ENCODE data around the gene TMEM132E. TPM values are rescaled to one million over a fixed set of nuclear protein-coding genes. Genes with fewer than 3 reads are reported as not detected.

Gene TMEM132E
- total and polyA plus RNA-seq, 10 of the 15 experiments (the other 5 are each of a cell fraction or from before 2014, with no cell fraction given), result not detected

DNA sequence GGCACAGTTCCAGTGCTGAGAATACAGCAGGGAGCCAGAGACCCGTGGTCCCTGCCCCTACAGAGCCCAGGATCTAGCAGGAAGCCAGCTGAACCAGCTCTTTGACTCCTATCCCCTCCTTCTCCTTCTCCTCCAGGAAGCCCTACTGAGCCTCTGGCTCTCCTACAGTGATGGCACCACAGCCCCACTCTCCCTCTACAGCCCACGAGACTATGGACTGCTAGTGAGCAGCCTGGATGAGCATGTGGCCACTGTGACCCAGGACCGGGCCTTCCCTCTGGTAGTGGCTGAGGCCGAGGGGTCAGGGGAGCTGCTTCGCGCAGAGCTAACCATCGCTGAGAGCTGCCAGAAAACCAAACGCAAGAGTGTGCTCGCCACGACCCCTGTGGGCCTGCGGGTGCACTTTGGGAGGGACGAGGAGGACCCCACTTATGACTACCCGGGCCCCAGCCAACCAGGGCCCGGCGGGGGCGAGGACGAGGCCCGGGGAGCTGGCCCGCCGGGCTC lies 57.7 kb downstream of the TMEM132E start:
- Histone ChIP-seq H2AFZ (ENCODE audit: control insufficient read depth, low read depth, low read length) (no peak overlapping the region), H3K4me2 (ENCODE audit: control insufficient read depth, insufficient read depth) (no peak overlapping the region), H3K27me3 (replicated peaks in 1 of 2; ENCODE audit: control insufficient read depth in 2 of 2, insufficient read depth in 2 of 2, low read length in 1 of 2) (peaks cover 3 to 10% of the 10 kb centered on the region in 2 experiments; a peak in 3 of 4 replicates), H3K9ac (ENCODE audit: control insufficient read depth, insufficient read depth, low read length) (no peak overlapping the region), H3K27ac (ENCODE audit: control insufficient read depth, insufficient read depth) (no peak overlapping the region), H4K20me1 (ENCODE audit: control insufficient read depth, insufficient read depth) (no peaks in the 10 kb centered on the region), H3K36me3 (ENCODE audit: control insufficient read depth in 2 of 2, insufficient read depth in 2 of 2, low read length in 1 of 2) (no peaks in the 10 kb centered on the region), H3K4me3 (no peak overlapping the region), H3K79me2 (ENCODE audit: control insufficient read depth, insufficient read depth, low read length) (no peaks in the 10 kb centered on the region), H3K9me3 (replicated peaks; ENCODE audit: control insufficient read depth, insufficient read depth, low read length) (no peaks in the 10 kb centered on the region), H3K4me1 (ENCODE audit: control insufficient read depth, insufficient read depth, low read length) (no peaks in the 10 kb centered on the region)
- TF ChIP-seq, protein P1, sequence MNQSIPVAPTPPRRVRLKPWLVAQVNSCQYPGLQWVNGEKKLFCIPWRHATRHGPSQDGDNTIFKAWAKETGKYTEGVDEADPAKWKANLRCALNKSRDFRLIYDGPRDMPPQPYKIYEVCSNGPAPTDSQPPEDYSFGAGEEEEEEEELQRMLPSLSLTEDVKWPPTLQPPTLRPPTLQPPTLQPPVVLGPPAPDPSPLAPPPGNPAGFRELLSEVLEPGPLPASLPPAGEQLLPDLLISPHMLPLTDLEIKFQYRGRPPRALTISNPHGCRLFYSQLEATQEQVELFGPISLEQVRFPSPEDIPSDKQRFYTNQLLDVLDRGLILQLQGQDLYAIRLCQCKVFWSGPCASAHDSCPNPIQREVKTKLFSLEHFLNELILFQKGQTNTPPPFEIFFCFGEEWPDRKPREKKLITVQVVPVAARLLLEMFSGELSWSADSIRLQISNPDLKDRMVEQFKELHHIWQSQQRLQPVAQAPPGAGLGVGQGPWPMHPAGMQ (IDR thresholded peaks at IDR 0.05; ENCODE audit: borderline replicate concordance), result no peak
- TF ChIP-seq, protein P2, sequence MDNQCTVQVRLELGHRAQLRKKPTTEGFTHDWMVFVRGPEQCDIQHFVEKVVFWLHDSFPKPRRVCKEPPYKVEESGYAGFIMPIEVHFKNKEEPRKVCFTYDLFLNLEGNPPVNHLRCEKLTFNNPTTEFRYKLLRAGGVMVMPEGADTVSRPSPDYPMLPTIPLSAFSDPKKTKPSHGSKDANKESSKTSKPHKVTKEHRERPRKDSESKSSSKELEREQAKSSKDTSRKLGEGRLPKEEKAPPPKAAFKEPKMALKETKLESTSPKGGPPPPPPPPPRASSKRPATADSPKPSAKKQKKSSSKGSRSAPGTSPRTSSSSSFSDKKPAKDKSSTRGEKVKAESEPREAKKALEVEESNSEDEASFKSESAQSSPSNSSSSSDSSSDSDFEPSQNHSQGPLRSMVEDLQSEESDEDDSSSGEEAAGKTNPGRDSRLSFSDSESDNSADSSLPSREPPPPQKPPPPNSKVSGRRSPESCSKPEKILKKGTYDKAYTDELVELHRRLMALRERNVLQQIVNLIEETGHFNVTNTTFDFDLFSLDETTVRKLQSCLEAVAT (IDR thresholded peaks at IDR 0.05), result no peak
- TF ChIP-seq ZNF24 (IDR thresholded peaks at IDR 0.05), result no peak
- TF ChIP-seq, protein P3, sequence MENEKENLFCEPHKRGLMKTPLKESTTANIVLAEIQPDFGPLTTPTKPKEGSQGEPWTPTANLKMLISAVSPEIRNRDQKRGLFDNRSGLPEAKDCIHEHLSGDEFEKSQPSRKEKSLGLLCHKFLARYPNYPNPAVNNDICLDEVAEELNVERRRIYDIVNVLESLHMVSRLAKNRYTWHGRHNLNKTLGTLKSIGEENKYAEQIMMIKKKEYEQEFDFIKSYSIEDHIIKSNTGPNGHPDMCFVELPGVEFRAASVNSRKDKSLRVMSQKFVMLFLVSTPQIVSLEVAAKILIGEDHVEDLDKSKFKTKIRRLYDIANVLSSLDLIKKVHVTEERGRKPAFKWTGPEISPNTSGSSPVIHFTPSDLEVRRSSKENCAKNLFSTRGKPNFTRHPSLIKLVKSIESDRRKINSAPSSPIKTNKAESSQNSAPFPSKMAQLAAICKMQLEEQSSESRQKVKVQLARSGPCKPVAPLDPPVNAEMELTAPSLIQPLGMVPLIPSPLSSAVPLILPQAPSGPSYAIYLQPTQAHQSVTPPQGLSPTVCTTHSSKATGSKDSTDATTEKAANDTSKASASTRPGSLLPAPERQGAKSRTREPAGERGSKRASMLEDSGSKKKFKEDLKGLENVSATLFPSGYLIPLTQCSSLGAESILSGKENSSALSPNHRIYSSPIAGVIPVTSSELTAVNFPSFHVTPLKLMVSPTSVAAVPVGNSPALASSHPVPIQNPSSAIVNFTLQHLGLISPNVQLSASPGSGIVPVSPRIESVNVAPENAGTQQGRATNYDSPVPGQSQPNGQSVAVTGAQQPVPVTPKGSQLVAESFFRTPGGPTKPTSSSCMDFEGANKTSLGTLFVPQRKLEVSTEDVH (IDR thresholded peaks at IDR 0.05; ENCODE audit: low read depth, partially characterized antibody), result no peak
- TF ChIP-seq, protein P4, sequence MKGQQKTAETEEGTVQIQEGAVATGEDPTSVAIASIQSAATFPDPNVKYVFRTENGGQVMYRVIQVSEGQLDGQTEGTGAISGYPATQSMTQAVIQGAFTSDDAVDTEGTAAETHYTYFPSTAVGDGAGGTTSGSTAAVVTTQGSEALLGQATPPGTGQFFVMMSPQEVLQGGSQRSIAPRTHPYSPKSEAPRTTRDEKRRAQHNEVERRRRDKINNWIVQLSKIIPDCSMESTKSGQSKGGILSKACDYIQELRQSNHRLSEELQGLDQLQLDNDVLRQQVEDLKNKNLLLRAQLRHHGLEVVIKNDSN (IDR thresholded peaks at IDR 0.05; ENCODE audit: borderline replicate concordance, extremely low read length, insufficient read depth, low read depth, low read length), result no peak
- TF ChIP-seq CHD1 (IDR thresholded peaks at IDR 0.05; ENCODE audit: low read depth, low read length), result no peak
- TF ChIP-seq, protein P5, sequence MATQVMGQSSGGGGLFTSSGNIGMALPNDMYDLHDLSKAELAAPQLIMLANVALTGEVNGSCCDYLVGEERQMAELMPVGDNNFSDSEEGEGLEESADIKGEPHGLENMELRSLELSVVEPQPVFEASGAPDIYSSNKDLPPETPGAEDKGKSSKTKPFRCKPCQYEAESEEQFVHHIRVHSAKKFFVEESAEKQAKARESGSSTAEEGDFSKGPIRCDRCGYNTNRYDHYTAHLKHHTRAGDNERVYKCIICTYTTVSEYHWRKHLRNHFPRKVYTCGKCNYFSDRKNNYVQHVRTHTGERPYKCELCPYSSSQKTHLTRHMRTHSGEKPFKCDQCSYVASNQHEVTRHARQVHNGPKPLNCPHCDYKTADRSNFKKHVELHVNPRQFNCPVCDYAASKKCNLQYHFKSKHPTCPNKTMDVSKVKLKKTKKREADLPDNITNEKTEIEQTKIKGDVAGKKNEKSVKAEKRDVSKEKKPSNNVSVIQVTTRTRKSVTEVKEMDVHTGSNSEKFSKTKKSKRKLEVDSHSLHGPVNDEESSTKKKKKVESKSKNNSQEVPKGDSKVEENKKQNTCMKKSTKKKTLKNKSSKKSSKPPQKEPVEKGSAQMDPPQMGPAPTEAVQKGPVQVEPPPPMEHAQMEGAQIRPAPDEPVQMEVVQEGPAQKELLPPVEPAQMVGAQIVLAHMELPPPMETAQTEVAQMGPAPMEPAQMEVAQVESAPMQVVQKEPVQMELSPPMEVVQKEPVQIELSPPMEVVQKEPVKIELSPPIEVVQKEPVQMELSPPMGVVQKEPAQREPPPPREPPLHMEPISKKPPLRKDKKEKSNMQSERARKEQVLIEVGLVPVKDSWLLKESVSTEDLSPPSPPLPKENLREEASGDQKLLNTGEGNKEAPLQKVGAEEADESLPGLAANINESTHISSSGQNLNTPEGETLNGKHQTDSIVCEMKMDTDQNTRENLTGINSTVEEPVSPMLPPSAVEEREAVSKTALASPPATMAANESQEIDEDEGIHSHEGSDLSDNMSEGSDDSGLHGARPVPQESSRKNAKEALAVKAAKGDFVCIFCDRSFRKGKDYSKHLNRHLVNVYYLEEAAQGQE (IDR thresholded peaks at IDR 0.05; ENCODE audit: low read depth, low read length), result no peak
- TF ChIP-seq STAT1 (conservative IDR thresholded peaks at IDR 0.05), result no peak
- ChIA-PET POLR2A (no interaction called here), SMC1A (ENCODE audit: uncharacterized antibody, unreplicated experiment) (no interaction called here), CTCF (interaction anchor here (1.2 kb wide), 1 partner anchor 10 kb away, joined by 4 read pairs; no protein-coding TSS in a partner anchor), RAD21 (ENCODE audit: unreplicated experiment) (interaction anchor here (1.0 kb wide), 1 partner anchor 483 kb away, joined by 3 read pairs; the partner anchor contains the start of gene RAD51D)
- no TSS peak for BruUV-seq (replicated peaks)
- 24% methylated on average over 17 of the region's 20 CpGs for WGBS (ENCODE audit: insufficient coverage, insufficient replicate concordance, low lambda C conversion rate, missing lambda C conversion rate)
- no peak for DNase-seq (ENCODE audit: low read depth, low spot score)
- in situ Hi-C loops (cut with MboI), result loop anchor here (5.0 kb wide), 1 partner anchor 215 kb away; no protein-coding TSS in a partner anchor
- intact Hi-C loops (cut with micrococcal nuclease; ENCODE audit: unreplicated experiment), result no loop called here
- FAIRE-seq, result no peak
- no peak for ATAC-seq

Measured in GM12878 (cell line).